Epidermal melanocyte (primary cell): ENCODE results near the gene MYL5.
"Not testable (repeated sequence)": the region's sequence is repeated elsewhere in the genome, so short reads cannot be mapped to it uniquely, and the experiment has no call there.

ENCODE experiments used
- DNase-seq: peaks from one replicate; pipeline ENCODE4 v3.0.0; 2011; ENCODE audit warnings: low spot score; ENCODE audit not compliant: insufficient read length

Gene MYL5

GRCh38 chr4:635851-636627 is 38.3 kb upstream of the MYL5 start:
- no peak for DNase-seq

GRCh38 chr4:636628-637159 is 37.6 kb upstream of the MYL5 start:
- DNase-seq: no peak

DNA sequence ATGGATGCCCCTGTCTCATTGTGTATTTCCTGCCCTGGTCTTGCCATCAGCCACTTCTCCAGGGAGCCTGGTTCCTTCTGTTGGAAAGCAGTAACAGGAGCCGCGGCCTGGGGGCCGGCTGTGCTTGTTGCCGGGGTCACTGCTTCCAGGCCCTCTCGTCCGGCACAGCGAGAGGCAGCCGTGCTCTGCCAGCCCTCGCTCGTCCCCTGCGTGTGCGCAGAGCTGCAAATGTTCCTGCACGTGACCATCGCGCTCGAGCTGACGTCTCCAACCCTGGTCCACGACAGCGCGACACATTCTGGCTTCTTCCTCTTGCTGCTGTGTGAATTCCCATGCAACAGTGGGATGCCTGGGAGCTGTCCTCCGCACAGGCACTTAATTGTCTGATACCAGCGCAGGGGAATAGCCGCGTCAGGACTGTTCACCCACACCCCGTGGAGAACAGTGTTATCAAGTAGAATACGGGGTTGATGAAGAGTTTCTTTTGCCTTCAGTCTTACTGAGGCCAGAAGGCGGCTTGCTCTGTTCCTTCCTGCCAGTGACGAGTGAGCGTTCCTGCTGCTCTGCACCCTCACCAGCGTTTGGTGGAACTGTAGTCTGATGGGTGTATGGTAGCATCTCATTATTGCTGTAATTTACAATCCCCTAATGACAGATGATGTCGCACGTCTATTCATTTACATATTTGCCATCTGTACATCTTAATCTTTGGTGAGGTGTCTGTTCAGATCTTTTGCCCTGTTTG is 36.6 kb upstream of the MYL5 start:
- DNase-seq: no peak

DNA sequence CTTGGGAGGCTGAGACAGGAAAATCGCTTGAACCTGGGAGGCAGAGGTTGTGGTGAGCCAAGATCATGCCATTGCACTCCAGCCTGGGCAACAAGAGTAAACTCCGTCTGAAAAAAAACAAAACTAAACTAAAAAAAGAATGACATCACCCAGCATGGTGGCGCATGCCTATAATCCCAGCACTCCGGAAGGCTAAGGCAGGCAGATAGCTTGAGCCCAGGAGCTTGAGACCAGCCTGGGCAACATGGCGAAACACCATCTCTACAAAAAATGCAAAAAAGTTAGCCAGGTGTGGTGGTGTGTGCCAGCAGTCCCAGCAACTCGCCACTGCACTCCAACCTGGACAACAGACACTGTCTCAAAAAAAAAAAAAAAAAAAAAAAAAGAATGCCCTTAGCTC is 32.0 kb upstream of the MYL5 start:
- DNase-seq: not testable (repeated sequence)

- DNase-seq: no peak
Observed at GRCh38 chr4:646460-646859, 27.9 kb upstream of the MYL5 start.

DNA sequence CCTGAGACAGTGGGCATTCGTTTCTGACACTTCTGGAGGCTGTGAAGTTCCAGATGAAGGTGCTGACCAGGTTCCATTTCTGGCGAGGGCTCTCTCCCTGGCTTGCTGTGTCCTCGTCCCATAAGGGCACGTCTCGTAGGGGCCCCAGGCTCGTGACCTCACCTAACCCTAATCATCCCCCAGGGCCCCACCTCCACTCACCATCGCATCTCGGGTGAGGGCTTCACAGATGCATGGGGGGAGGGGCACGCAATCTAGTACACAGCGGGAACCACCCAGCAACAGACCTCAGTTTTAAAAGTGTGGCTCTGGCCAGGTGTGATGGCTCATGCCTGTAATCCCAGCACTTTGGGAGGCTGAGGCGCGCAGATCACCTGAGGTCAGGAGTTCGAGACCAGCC is 26.9 kb upstream of the MYL5 start:
- no peak for DNase-seq

GRCh38 chr4:648579-649292 is 25.6 kb upstream of the MYL5 start:
- no peak for DNase-seq

GRCh38 chr4:649293-649625 is 25.1 kb upstream of the MYL5 start:
- no peak for DNase-seq

- DNase-seq: no peak
Observed at GRCh38 chr4:649751-650310, 24.5 kb upstream of the MYL5 start.

GRCh38 chr4:650461-650860 is 23.9 kb upstream of the MYL5 start:
- DNase-seq: no peak

DNA sequence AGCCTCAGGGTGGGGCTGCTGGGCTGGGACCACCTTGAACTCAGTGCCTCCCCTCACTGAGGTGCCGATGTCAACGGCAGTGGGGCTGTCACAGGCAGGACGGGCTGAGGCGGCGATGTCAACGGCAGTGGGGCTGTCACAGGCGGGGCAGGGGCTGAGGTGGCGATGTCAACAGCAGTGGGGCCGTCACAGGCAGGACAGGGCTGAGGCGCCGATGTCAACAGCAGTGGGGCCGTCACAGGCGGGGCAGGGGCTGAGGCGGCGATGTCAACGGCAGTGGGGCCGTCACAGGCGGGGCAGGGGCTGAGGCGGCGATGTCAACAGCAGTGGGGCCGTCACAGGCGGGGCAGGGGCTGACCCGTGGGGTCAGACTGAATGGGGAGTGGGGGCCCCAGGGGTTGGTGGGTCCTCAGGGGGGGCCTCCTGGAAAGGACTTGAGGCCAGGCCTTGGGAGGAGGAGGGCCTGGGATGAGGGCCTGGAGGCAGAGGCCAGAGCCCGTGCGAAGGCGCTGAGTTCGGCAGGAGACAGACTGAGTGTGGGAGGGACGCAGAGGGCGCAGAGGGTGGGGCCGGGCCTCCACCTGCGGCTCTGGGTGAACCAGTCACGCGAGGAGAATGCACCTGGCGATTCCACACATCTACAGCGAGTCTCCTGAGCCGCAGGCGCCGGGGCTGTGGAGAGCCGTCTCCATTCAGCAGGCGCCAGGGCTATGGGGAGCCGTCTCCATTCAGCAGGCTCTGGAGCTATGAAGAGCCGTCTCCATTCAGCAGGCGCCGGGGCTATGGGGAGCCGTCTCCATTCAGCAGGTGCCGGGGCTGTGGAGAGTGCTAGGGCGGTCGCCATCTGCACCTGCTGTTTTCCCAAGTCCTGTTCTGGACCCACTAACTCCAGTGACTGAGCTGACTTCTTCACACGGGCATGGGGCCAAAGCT is 23.1 kb upstream of the MYL5 start:
- no peak for DNase-seq

- no peak for DNase-seq
Observed at GRCh38 chr4:651884-652642, 22.3 kb upstream of the MYL5 start.

DNA sequence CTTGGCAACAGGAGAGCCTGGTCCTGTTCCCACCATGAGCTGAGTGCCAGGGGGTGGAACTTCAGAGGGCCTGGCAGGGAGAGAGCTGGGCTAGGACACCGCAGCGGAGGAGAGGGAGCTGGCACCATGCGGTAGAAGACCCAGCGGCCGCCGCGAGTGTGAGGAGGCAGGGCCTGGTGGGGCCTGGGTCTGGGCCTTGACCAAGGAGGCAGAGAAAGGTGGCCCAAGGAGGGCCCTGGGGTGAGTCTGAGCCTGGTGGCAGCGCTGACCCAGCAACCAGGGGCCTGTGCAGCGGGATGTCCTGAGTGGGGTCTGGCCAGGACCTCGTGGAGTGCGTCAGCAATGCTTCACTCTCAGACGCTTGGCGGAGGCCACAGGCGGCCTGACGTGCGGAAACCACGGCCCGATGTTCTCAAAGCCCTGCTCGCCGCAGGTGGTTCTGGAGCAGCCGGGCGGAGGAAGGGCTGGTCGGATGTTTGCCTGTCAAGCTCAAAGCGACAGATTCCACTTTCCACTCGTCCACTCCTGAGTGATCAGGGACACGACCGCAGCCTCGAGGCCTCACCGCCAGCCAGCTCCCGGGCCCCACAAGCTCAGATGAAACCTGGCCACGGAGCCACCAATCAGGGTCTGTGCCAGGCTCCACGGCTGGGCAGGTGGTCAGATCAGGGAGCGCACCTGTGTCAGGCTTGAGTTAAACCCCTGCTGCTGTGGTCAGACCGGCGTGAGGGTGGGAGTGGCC is 21.1 kb upstream of the MYL5 start:
- no peak for DNase-seq

- DNase-seq: no peak
Observed at GRCh38 chr4:653831-654502, 20.4 kb upstream of the MYL5 start.

GRCh38 chr4:654503-654845 is 19.9 kb upstream of the MYL5 start:
- no peak for DNase-seq

DNA sequence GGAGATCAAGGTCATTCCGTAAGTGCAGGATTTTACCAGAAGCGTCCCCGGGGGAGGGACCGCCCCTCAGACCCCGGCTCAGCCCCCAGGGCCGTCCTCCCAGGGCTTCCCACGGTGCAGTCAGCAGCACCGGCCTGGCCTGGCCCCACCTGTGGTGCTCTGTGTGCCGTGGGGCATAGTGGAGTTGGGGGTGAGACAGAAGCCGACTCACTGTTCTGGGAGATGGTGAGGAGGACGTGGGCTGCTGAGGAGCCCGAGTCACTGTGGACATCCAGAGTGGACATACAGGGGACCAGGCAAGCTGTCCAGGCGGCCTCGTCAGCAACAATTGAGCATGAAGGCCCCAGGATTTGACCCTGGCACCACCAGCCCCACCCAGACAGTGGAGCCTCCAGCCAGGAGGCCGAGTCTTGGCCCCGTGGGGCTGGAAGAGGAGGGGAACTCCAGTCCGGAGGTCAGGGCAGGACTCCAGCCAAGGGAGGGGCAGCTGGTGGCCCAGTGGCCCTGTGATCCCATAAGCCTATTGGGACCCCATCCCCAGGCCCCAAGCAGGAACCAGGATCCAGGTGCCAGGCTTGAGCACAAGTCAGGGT is 19.4 kb upstream of the MYL5 start:
- no peak for DNase-seq

GRCh38 chr4:655464-656151 is 18.7 kb upstream of the MYL5 start:
- DNase-seq: no peak
